Inflammatory macrophage treated with lipopolysaccharide for 1 hour (primary cell): ENCODE data around the gene EFCAB10.
"Not testable (repeated sequence)": the region's sequence is repeated elsewhere in the genome, so short reads cannot be mapped to it uniquely, and the experiment has no call there.

Experiments
- DNase-seq, 2 donors: peaks; one replicate each; pipeline ENCODE4 v3.0.0-alpha.2; 2020 to 2022

EFCAB10 gene

DNA sequence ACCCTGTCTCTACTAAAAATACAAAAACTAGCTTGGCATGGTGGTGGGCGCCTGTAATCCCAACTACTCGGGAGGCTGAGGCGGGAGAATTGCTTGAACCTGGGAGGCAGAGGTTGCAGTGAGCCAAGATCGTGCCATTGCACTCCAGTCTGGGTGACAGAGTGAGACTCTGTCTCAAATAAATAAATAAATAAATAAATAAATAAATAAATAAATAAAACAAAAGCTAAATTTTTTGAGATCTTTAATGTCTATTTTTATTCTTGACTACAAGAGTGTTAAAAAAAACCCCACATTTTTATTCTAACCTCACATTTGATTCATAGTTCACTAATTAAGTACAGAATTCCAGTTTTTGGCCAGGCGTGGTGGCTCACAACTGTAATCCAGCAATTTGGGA lies 53.6 kb downstream of the EFCAB10 start:
- not testable (repeated sequence) for DNase-seq

DNA sequence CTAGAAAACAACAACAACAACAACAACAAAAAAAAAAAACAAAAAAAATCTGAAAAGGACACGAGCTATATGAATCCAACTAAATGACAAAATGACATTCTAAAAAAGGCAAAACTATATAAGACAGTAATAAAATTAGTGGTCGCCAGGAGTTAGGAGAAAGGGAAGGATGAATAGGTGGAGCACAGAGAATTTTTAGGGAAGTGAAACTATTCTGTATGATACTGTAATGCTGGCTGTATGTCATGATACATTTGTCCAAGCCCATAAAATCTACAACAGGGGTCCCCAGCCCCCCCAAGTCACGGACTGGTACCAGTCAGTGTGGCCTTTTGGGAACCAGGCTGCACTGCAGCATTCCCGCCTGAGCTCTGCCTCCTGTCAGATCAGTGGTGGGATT lies 56.5 kb downstream of the EFCAB10 start:
- DNase-seq: peak in 1 of 2 donors; percentile 10

DNA sequence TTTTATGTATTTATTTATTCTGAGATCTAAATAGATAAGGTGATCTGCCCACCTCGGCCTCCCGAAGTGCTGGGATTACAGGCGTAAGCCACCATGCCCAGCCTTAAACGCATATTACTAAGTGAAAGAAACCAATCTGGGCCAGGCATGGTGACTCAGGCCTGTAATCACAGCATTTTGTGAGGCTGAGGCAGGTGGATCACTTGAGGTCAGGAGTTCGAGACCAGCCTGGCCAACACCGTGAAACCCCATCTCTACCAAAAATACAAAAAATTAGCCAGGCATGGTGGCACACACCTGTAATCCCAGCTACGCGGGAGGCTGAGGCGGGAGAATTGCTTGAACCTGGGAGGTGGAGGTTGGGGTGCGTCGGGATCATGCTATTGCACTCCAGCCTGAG lies 56.9 kb downstream of the EFCAB10 start:
- DNase-seq: not testable (repeated sequence)

- DNase-seq: peak; percentile 89 to 92
These were observed 59.4 kb downstream of the EFCAB10 start, which contains the start of gene PUS7 for GRCh38 chr7:105521717-105522463. Gene PUS7, minus strand, starts transcription at chr7:105522271. Its CDS starts 13,759 bp downstream, at chr7:105508512.

GRCh38 chr7:105521027-105521716 lies 60.1 kb downstream of the EFCAB10 start:
- DNase-seq: peak; percentile 49 to 58

DNA sequence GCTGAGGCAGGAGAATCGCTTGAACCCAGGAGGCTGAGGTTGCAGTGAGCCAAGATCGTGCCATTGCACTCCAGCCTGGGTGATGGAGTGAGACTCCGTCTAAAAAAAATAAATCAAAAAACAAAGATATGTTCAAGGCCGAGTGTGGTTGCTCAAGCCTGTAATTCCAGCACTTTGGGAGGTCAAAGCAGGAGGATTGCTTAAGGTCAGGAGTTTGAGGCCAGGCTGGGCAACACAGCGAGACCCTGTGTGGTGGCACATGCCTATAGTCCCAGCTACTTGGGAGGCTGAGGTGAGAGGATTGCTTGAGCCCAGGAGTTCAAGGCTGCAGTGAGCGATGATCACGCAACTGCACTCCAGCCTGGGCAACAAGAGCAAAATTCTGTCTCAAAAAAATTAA lies 60.7 kb downstream of the EFCAB10 start:
- DNase-seq: not testable (repeated sequence)

DNA sequence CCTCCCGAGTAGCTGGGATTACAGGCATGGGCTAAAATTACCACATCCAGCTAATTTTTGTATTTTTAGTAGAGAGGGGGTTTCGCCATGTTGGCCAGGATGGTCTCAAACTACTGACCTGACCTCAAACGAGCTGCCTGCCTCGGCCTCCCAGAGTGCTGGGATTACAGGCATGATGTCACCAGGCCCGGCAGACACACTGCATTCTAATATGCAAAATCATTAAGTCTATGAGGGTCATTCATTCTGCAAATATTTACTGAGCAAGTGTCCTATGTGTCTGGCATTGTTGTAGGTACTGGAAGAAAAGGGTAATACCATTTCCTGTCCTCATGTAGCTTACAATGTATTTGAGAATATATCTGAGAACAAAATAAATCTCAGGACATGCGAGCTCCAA lies 61.9 kb downstream of the EFCAB10 start:
- no peak for DNase-seq

GRCh38 chr7:105515610-105516009 lies 65.7 kb downstream of the EFCAB10 start:
- DNase-seq: not testable (repeated sequence)
